ENCODE results near the gene MAPKAPK3. TPM values are rescaled to one million over a fixed set of nuclear protein-coding genes. Genes with fewer than 3 reads are reported as not detected.

MAPKAPK3 gene
- polyA plus RNA-seq, 1 donor, result 29.5 TPM

- DNase-seq (ENCODE audit: low read depth), result no peak
These were observed 8.7 kb upstream of the MAPKAPK3 start for GRCh38 chr3:50608278-50608677.

GRCh38 chr3:50609071-50609762 is 7.7 kb upstream of the MAPKAPK3 start:
- no peak for DNase-seq (ENCODE audit: low read depth)

- DNase-seq (ENCODE audit: low read depth), result no peak
These were observed 7.2 kb upstream of the MAPKAPK3 start for GRCh38 chr3:50609763-50610085.

- no peak for DNase-seq (ENCODE audit: low read depth)
These were observed 6.6 kb upstream of the MAPKAPK3 start for GRCh38 chr3:50610181-50610971.

- no peak for DNase-seq (ENCODE audit: low read depth)
These were observed 5.9 kb upstream of the MAPKAPK3 start for GRCh38 chr3:50610992-50611463.

GRCh38 chr3:50611464-50612233 is 5.3 kb upstream of the MAPKAPK3 start, which contains the start of gene CISH:
CISH (minus strand) TSS chr3:50611774; CDS start chr3:50611650, 124 bp downstream.
- peak; percentile 92 for DNase-seq (ENCODE audit: low read depth)

GRCh38 chr3:50612234-50612882 is 4.6 kb upstream of the MAPKAPK3 start:
- no peak for DNase-seq (ENCODE audit: low read depth)

- no peak for DNase-seq (ENCODE audit: low read depth)
These were observed 3.7 kb upstream of the MAPKAPK3 start for GRCh38 chr3:50612970-50613846.

GRCh38 chr3:50615190-50615589 is 1.8 kb upstream of the MAPKAPK3 start:
- no peak for DNase-seq (ENCODE audit: low read depth)

GRCh38 chr3:50616003-50616769 is 765 bp upstream of the MAPKAPK3 start:
- no peak for DNase-seq (ENCODE audit: low read depth)

- DNase-seq (ENCODE audit: low read depth), result no peak
These were observed 218 bp upstream of the MAPKAPK3 start for GRCh38 chr3:50616770-50617095.

- no peak for DNase-seq (ENCODE audit: low read depth)
These were observed 1.0 kb downstream of the MAPKAPK3 start for GRCh38 chr3:50617911-50618481.

- no peak for DNase-seq (ENCODE audit: low read depth)
These were observed 3.5 kb downstream of the MAPKAPK3 start for GRCh38 chr3:50620420-50620819.

GRCh38 chr3:50620820-50621219 is 3.9 kb downstream of the MAPKAPK3 start:
- no peak for DNase-seq (ENCODE audit: low read depth)

GRCh38 chr3:50622881-50623280 is 5.9 kb downstream of the MAPKAPK3 start:
- DNase-seq (ENCODE audit: low read depth), result no peak

GRCh38 chr3:50623840-50624474 is 7.0 kb downstream of the MAPKAPK3 start:
- no peak for DNase-seq (ENCODE audit: low read depth)

- no peak for DNase-seq (ENCODE audit: low read depth)
These were observed 7.7 kb downstream of the MAPKAPK3 start for GRCh38 chr3:50624634-50625033.

- no peak for DNase-seq (ENCODE audit: low read depth)
These were observed 8.6 kb downstream of the MAPKAPK3 start for GRCh38 chr3:50625231-50626182.
